CD8-positive, alpha-beta memory T cell (primary cell): ENCODE data around the gene INO80C. TPM values are rescaled to one million over a fixed set of nuclear protein-coding genes. Genes with fewer than 3 reads are reported as not detected.

Experiments used
- CTCF ChIA-PET: fragments of 350-600 bp; sonication (Branson Sonifier 250); formaldehyde crosslinking; loops from one replicate; lab custom pipeline; 2021; ENCODE audit warnings: antibody characterized with exemption; lab: Charles Lee
- POLR2A ChIA-PET: fragments of 350-600 bp; sonication (Branson Sonifier 250); formaldehyde crosslinking; loops from one replicate; lab custom pipeline; 2021; ENCODE audit warnings: antibody characterized with exemption; lab: Charles Lee
- DNase-seq, 5 donors: peaks; one replicate each; pipeline versions ENCODE4 v3.0.0 to v3.0.0-alpha.2; 2020 to 2022; ENCODE audit warnings: mixed read lengths in 1 of 5
- H3K27ac ChIP-seq: one replicate; pipeline ENCODE4 v1.7.0; 2013; ENCODE audit warnings: low read depth, mild to moderate bottlenecking, low read length, moderate library complexity
- H3K27me3 ChIP-seq: 2 replicates; pipeline ENCODE4 v1.7.0; 2013; ENCODE audit warnings: low read length, mild to moderate bottlenecking; ENCODE audit not compliant: insufficient read depth, poor library complexity, severe bottlenecking
- H3K36me3 ChIP-seq: 2 replicates; pipeline ENCODE4 v1.7.0; 2013; ENCODE audit warnings: mild to moderate bottlenecking, low read length, moderate library complexity; ENCODE audit not compliant: insufficient read depth
- H3K4me1 ChIP-seq: 2 replicates; pipeline ENCODE4 v1.7.0; 2013; ENCODE audit warnings: mild to moderate bottlenecking, low read length, moderate library complexity; ENCODE audit not compliant: insufficient read depth
- H3K4me3 ChIP-seq: 2 replicates; pipeline ENCODE4 v1.7.0; 2013; ENCODE audit warnings: mild to moderate bottlenecking, low read length
- H3K9me3 ChIP-seq: 2 replicates; pipeline ENCODE4 v1.7.0; 2013; ENCODE audit warnings: mild to moderate bottlenecking, low read length
- H3K27ac Mint-ChIP-seq, 8 donors: one replicate each; pipeline ENCODE4 v1.8.0; 2020 to 2021; ENCODE audit warnings: mixed read lengths in 8 of 8, mild to moderate bottlenecking in 6 of 8, inconsistent platforms in 3 of 8, moderate library complexity in 3 of 8
- H3K27me3 Mint-ChIP-seq, 2 donors: one replicate each; pipeline ENCODE4 v1.8.0; 2020 to 2021; ENCODE audit warnings: mixed read lengths in 2 of 2, mild to moderate bottlenecking in 1 of 2, moderate library complexity in 1 of 2
- H3K36me3 Mint-ChIP-seq, 3 donors: one replicate each; pipeline ENCODE4 v1.8.0; 2020 to 2021; ENCODE audit warnings: mixed read lengths in 3 of 3, inconsistent platforms in 1 of 3, mild to moderate bottlenecking in 1 of 3
- H3K4me1 Mint-ChIP-seq, 3 donors: one replicate each; pipeline ENCODE4 v1.8.0; 2020 to 2021; ENCODE audit warnings: mixed read lengths in 3 of 3, inconsistent platforms in 1 of 3, mild to moderate bottlenecking in 1 of 3
- H3K4me3 Mint-ChIP-seq, 7 donors: one replicate each; pipeline ENCODE4 v1.8.0; 2020 to 2021; ENCODE audit warnings: mixed read lengths in 7 of 7, mild to moderate bottlenecking in 6 of 7, moderate library complexity in 4 of 7, inconsistent platforms in 2 of 7
- H3K9me3 Mint-ChIP-seq, 5 donors: one replicate each; pipeline ENCODE4 v1.8.0; 2020 to 2022; ENCODE audit warnings: mixed read lengths in 5 of 5, mild to moderate bottlenecking in 3 of 5, moderate library complexity in 2 of 5, inconsistent platforms in 1 of 5
- polyA plus RNA-seq: library from polyadenylated mRNA; unstranded; fragments of 300-500 nt; fragmentation: Illumina TruSeq; gene quantifications from one replicate; pipeline ENCODE4 v1.2.3, GENCODE V29; 2021
- total RNA-seq, 2 experiments: library from RNA; stranded (reverse); gene quantifications; one replicate each; pipeline ENCODE4 v1.2.3, GENCODE V29; 2021

INO80C gene
- total and polyA plus RNA-seq, 3 experiments from 2014 or later, result 16.6 to 28.5 (median 27.0) TPM

DNA sequence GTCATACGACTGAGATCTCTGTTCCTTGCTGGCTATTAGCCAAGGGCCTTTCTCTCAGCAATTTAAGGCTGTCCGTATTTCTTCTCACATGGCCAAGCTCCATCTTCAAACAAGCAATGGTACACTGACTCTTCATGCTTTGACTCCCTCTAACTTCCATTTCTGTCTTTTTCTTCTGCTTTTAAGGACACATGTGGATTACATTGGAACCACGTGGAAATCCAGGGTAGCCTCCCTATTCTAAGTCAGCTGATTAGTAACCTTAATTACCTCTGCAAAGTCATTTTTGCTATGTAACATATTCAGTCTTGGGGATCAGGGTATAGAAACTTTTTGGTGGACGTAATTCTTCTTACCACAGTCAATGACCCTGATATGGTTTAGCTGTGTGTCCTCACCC, 79.2 kb downstream of the INO80C start:
- peaks cover 5 to 12% (median 9%) of the 10 kb centered on the region in 5 donors for H3K9me3 Mint-ChIP-seq
- peaks cover 4% of the 10 kb centered on the region for H3K9me3 ChIP-seq
- ChIA-PET POLR2A (no interaction called here), CTCF (no interaction called here)
- no peak overlapping the region for H3K4me3 Mint-ChIP-seq
- H3K36me3 ChIP-seq, result no peaks in the 10 kb centered on the region
- H3K4me1 Mint-ChIP-seq, result peaks cover 9 to 20% (median 15%) of the 10 kb centered on the region in 3 donors
- no peak for DNase-seq
- H3K27ac ChIP-seq, result no peak overlapping the region
- H3K36me3 Mint-ChIP-seq, result peaks cover 0 to 4% (median 3%) of the 10 kb centered on the region in 3 donors
- no peak overlapping the region for H3K4me3 ChIP-seq
- no peaks in the 10 kb centered on the region for H3K4me1 ChIP-seq
- no peak overlapping the region for H3K27ac Mint-ChIP-seq
- H3K27me3 ChIP-seq, result no peaks in the 10 kb centered on the region
- peaks cover 4% of the 10 kb centered on the region in 2 donors for H3K27me3 Mint-ChIP-seq

Other genes starting within 250 kb of the INO80C start
- gene ZSCAN30, start 207.7 kb downstream of the INO80C start, total RNA-seq, result 10 to 100 TPM in 1 of 2 experiments, 1 to 10 TPM in 1; 8.9 to 10.8 TPM
- 3.0 TPM for gene ZSCAN30, start 207.7 kb downstream of the INO80C start, polyA plus RNA-seq
- 10 to 100 TPM; 52.1 to 52.6 TPM for gene ZNF24, start 153.5 kb downstream of the INO80C start, total RNA-seq
- 100 TPM for gene ZNF24, start 153.5 kb downstream of the INO80C start, polyA plus RNA-seq
- gene ZNF396, start 120.6 kb downstream of the INO80C start, total RNA-seq, result 1 to 10 TPM; 1.2 to 1.7 TPM
- gene ZNF396, start 120.6 kb downstream of the INO80C start, polyA plus RNA-seq, result 0.87 TPM
- 10 to 100 TPM; 43.9 to 46.1 TPM for gene GALNT1, start 83.8 kb upstream of the INO80C start, total RNA-seq
- 54.8 TPM for gene GALNT1, start 83.8 kb upstream of the INO80C start, polyA plus RNA-seq